HEK293 (cell line): Measurements from ENCODE around the gene ZNF536.

ENCODE experiments used
- BCL11A ChIP-seq: fragments of 450-650 bp; formaldehyde crosslinking; IDR thresholded peaks from 2 replicates; pipeline ENCODE4 v1.5.1; 2016; ENCODE audit warnings: low read depth, missing biosample characterization, missing genetic modification characterization
- CTCF ChIP-seq: fragments of 450-650 bp; formaldehyde crosslinking; IDR thresholded peaks from 2 replicates; pipeline ENCODE4 v1.5.1; 2016; ENCODE audit warnings: missing biosample characterization, missing genetic modification characterization
- ELK4 ChIP-seq: IDR thresholded peaks from 2 replicates; pipeline ENCODE4 v1.6.1; 2011; ENCODE audit warnings: mild to moderate bottlenecking, low read depth, low read length, borderline replicate concordance
- PBX3 ChIP-seq: sonication (generic); formaldehyde crosslinking; IDR thresholded peaks from 2 replicates; pipeline ENCODE4 v1.8.1; 2022; ENCODE audit warnings: mild to moderate bottlenecking, moderate library complexity, missing genetic modification reagents
- REPIN1 ChIP-seq: fragments of 450-650 bp; formaldehyde crosslinking; IDR thresholded peaks from 2 replicates; pipeline ENCODE4 v1.5.1; 2017; ENCODE audit warnings: missing biosample characterization, missing genetic modification characterization, low read depth
- SALL2 ChIP-seq: fragments of 450-650 bp; formaldehyde crosslinking; IDR thresholded peaks from 2 replicates; pipeline ENCODE4 v1.5.0; 2017; ENCODE audit warnings: missing biosample characterization, mild to moderate bottlenecking, missing genetic modification characterization, borderline replicate concordance
- YY1 ChIP-seq: fragments of 450-650 bp; formaldehyde crosslinking; IDR thresholded peaks from 2 replicates; pipeline ENCODE4 v1.5.1; 2018; ENCODE audit warnings: missing biosample characterization, missing genetic modification characterization
- ZBTB49 ChIP-seq: fragments of 450-650 bp; formaldehyde crosslinking; IDR thresholded peaks from 2 replicates; pipeline ENCODE4 v1.5.1; 2016; ENCODE audit warnings: missing biosample characterization, missing genetic modification characterization, low read depth
- ZNF10 ChIP-seq: fragments of 450-650 bp; formaldehyde crosslinking; IDR thresholded peaks from 2 replicates; pipeline ENCODE4 v1.5.1; 2017; ENCODE audit warnings: missing biosample characterization, missing genetic modification characterization
- ZNF174 ChIP-seq: fragments of 450-650 bp; formaldehyde crosslinking; IDR thresholded peaks from 2 replicates; pipeline ENCODE4 v1.5.0; 2017; ENCODE audit warnings: missing biosample characterization, mild to moderate bottlenecking, missing genetic modification characterization
- ZNF311 ChIP-seq: fragments of 450-650 bp; formaldehyde crosslinking; IDR thresholded peaks from 2 replicates; pipeline ENCODE4 v1.5.1; 2017; ENCODE audit warnings: missing biosample characterization, missing genetic modification characterization, borderline replicate concordance
- ZNF48 ChIP-seq: fragments of 450-650 bp; formaldehyde crosslinking; IDR thresholded peaks from 2 replicates; pipeline ENCODE4 v1.5.1; 2016; ENCODE audit warnings: missing biosample characterization, missing genetic modification characterization
- ZNF510 ChIP-seq: fragments of 450-650 bp; formaldehyde crosslinking; IDR thresholded peaks from 2 replicates; pipeline ENCODE4 v1.5.1; 2018; ENCODE audit warnings: mild to moderate bottlenecking, missing genetic modification characterization, missing biosample characterization; ENCODE audit not compliant: insufficient replicate concordance
- ZNF549 ChIP-seq: fragments of 450-650 bp; IDR thresholded peaks from 2 replicates; pipeline ENCODE4 v1.5.1; 2018; ENCODE audit warnings: missing biosample characterization, missing genetic modification characterization, mild to moderate bottlenecking, inconsistent platforms, moderate library complexity

- TF ChIP-seq ZNF174 (tag by site-specific recombination) (no peak), CTCF (tag by site-specific recombination) (no peak), ZNF311 (tag by site-specific recombination) (no peak), ELK4 (no peak), BCL11A (tag by site-specific recombination) (no peak), ZBTB49 (tag by site-specific recombination) (no peak), YY1 (no peak), ZNF10 (tag by site-specific recombination) (no peak), SALL2 (no peak), ZNF48 (tag by site-specific recombination) (no peak), PBX3 (CRISPR knock-in tag) (no peak), ZNF510 (no peak), REPIN1 (tag by site-specific recombination) (no peak), ZNF549 (tag by site-specific recombination) (no peak)
Observed at GRCh38 chr19:30449673-30450072, 77.5 kb downstream of the ZNF536 start.
